ENCODE results near the gene CCDC112. TPM values are rescaled to one million over a fixed set of nuclear protein-coding genes. Genes with fewer than 3 reads are reported as not detected.

Gene CCDC112
- total and polyA plus RNA-seq, 2 donors (not counting 3 experiments of a cell fraction or from before 2014, with no cell fraction given): 2.4 to 9.6 TPM

- peak overlapping the region; percentile 48 to 100 (median 100) for H3K4me3 ChIP-seq (replicated peaks in 1 of 3; ENCODE audit: insufficient read depth in 1 of 3, low read depth in 1 of 3, low read length in 3 of 3)
- peak overlapping the region; percentile 95 for H2AFZ ChIP-seq (ENCODE audit: low read depth, low read length)
- dilution Hi-C loops (cut with MboI; ENCODE audit: extremely low pct_ligation_motif_present, low sequenced_read_pairs) (no loop called here), intact Hi-C loops (cut with micrococcal nuclease) (loop anchor here (2.0 kb wide), 1 partner anchor 35 kb away; the partner anchor contains the start of gene CCDC112)
- H4K20me1 ChIP-seq (replicated peaks; ENCODE audit: control insufficient read depth, extremely low read depth, insufficient read depth, low read length): peaks cover 5% of the 10 kb centered on the region
- TF ChIP-seq CTCF (IDR thresholded peaks at IDR 0.05; ENCODE audit: extremely low read depth in 1 of 2, insufficient read depth in 1 of 2, low read depth in 1 of 2, low read length in 2 of 2) (no peak), EZH2 (IDR thresholded peaks at IDR 0.05; ENCODE audit: borderline replicate concordance, low read depth, low read length, severe bottlenecking) (no peak), FOS (IDR thresholded peaks at IDR 0.05; ENCODE audit: borderline replicate concordance, insufficient read depth, low read length) (no peak), GATA2 (IDR thresholded peaks at IDR 0.05; ENCODE audit: insufficient read depth, insufficient read length, low read depth, low read length) (no peak), MYC (IDR thresholded peaks at IDR 0.05; ENCODE audit: low read depth, low read length) (no peak), JUN (IDR thresholded peaks at IDR 0.05; ENCODE audit: borderline replicate concordance, insufficient read depth, insufficient read length, low read depth) (no peak), POLR2A (IDR thresholded peaks at IDR 0.05; ENCODE audit: low read depth, low read length) (no peak), MAX (IDR thresholded peaks at IDR 0.05; ENCODE audit: insufficient read depth, insufficient read length) (no peak), POLR2AphosphoS5 (IDR thresholded peaks at IDR 0.05; ENCODE audit: insufficient read depth, low read depth, low read length) (no peak)
- peak overlapping the region; percentile 64 for H3K27ac ChIP-seq (ENCODE audit: insufficient read depth, low read depth, low read length)
- no peaks in the 10 kb centered on the region for H3K9me1 ChIP-seq (replicated peaks; ENCODE audit: control insufficient read depth, extremely low read depth, insufficient read depth, low read length)
- peak overlapping the region; percentile 100 for H3K4me2 ChIP-seq (ENCODE audit: insufficient read depth, low read length)
- CTCF ChIA-PET: interaction anchor here (1.0 to 1.6 kb wide), 5 partner anchors 9 to 164 kb away, joined by 3 read pairs; partner anchors contain the start of gene CCDC112
- peak overlapping the region; percentile 96 for H3K9ac ChIP-seq (replicated peaks; ENCODE audit: extremely low read depth, insufficient read depth, low read length)
- peaks cover 0 to 5% of the 10 kb centered on the region in 2 experiments for H3K36me3 ChIP-seq (ENCODE audit: control insufficient read depth in 2 of 2, extremely low read depth in 1 of 2, insufficient read depth in 2 of 2, low read length in 2 of 2)
- peaks cover 15% of the 10 kb centered on the region for H3K4me1 ChIP-seq (ENCODE audit: control insufficient read depth, extremely low read depth, insufficient read depth, low read length)
- TSS peak; percentile 46 for BruUV-seq (replicated peaks)
- H3K79me2 ChIP-seq (ENCODE audit: control insufficient read depth, insufficient read depth, low read length): peaks cover 55% of the 10 kb centered on the region
- FAIRE-seq (no peak), DNase-seq (ENCODE audit: low read depth, low spot score) (no peak)
- no peaks in the 10 kb centered on the region for H3K27me3 ChIP-seq (ENCODE audit: control insufficient read depth in 2 of 2, insufficient read depth in 2 of 2, low read length in 2 of 2)
- no peaks in the 10 kb centered on the region for H3K9me3 ChIP-seq (replicated peaks; ENCODE audit: control insufficient read depth, insufficient read depth, low read length)
- POLR2A ChIA-PET: no interaction called here
Observed at GRCh38 chr5:115262011-115262320, 34.5 kb downstream of the CCDC112 start.

All from endothelial cell of umbilical vein (primary cell).